H9 (cell line): Measurements from ENCODE around the gene HMBS. TPM values are rescaled to one million over a fixed set of nuclear protein-coding genes. Genes with fewer than 3 reads are reported as not detected.

Experiments used
- DNase-seq: peaks from one replicate; pipeline ENCODE4 v3.0.0-alpha.2; 2017
- H2AFZ ChIP-seq: one replicate; pipeline ENCODE4 v1.6.1; 2013; ENCODE audit warnings: mild to moderate bottlenecking, low read length, control low read depth, moderate library complexity
- H2AK5ac ChIP-seq: 2 replicates; pipeline ENCODE4 v1.6.1; 2013; ENCODE audit warnings: low read length, control low read depth, mixed read lengths; ENCODE audit not compliant: insufficient read length
- H2BK120ac ChIP-seq: one replicate; pipeline ENCODE4 v1.6.1; 2013; ENCODE audit warnings: low read depth, mild to moderate bottlenecking, low read length, control low read depth, inconsistent platforms; ENCODE audit not compliant: poor library complexity, severe bottlenecking
- H2BK12ac ChIP-seq: 2 replicates; pipeline ENCODE4 v1.6.1; 2013; ENCODE audit warnings: low read length, control low read depth, mixed read lengths, low read depth; ENCODE audit not compliant: insufficient read length
- H2BK15ac ChIP-seq: 2 replicates; pipeline ENCODE4 v1.6.1; 2013; ENCODE audit warnings: low read depth, low read length, control low read depth
- H2BK20ac ChIP-seq: one replicate; pipeline ENCODE4 v1.6.1; 2013; ENCODE audit warnings: low read depth, mild to moderate bottlenecking, low read length, control low read depth, inconsistent platforms; ENCODE audit not compliant: poor library complexity, severe bottlenecking
- H2BK5ac ChIP-seq: 2 replicates; pipeline ENCODE4 v1.6.1; 2013; ENCODE audit warnings: low read length, control low read depth, mixed read lengths; ENCODE audit not compliant: insufficient read length
- H3K14ac ChIP-seq: 2 replicates; pipeline ENCODE4 v1.6.1; 2013; ENCODE audit warnings: low read length, control low read depth; ENCODE audit not compliant: insufficient read depth
- H3K18ac ChIP-seq: 2 replicates; pipeline ENCODE4 v1.6.1; 2013; ENCODE audit warnings: low read depth, mild to moderate bottlenecking, mixed read lengths, low read length, control low read depth; ENCODE audit not compliant: insufficient read length
- H3K23ac ChIP-seq: 2 replicates; pipeline ENCODE4 v1.6.1; 2013; ENCODE audit warnings: low read length, control low read depth, mixed read lengths, low read depth; ENCODE audit not compliant: insufficient read length
- H3K23me2 ChIP-seq: 2 replicates; pipeline ENCODE4 v1.6.1; 2013; ENCODE audit warnings: low read depth, mild to moderate bottlenecking, mixed read lengths, low read length, control low read depth; ENCODE audit not compliant: insufficient read length, poor library complexity, severe bottlenecking
- H3K27ac ChIP-seq: 2 replicates; pipeline ENCODE4 v1.5.1; 2013; ENCODE audit warnings: low read length, control low read depth, mixed read lengths, low read depth; ENCODE audit not compliant: insufficient read length
- H3K27me3 ChIP-seq: 2 replicates; pipeline ENCODE4 v1.6.1; 2013; ENCODE audit warnings: low read length, control low read depth, inconsistent platforms; ENCODE audit not compliant: insufficient read depth
- H3K4ac ChIP-seq: 2 replicates; pipeline ENCODE4 v1.6.1; 2013; ENCODE audit warnings: low read depth, mild to moderate bottlenecking, control low read depth, inconsistent platforms, low read length, moderate library complexity
- H3K4me1 ChIP-seq: 2 replicates; pipeline ENCODE4 v1.6.1; 2013; ENCODE audit warnings: low read length, control low read depth, inconsistent platforms; ENCODE audit not compliant: insufficient read depth
- H3K4me2 ChIP-seq: 2 replicates; pipeline ENCODE4 v1.6.1; 2013; ENCODE audit warnings: low read length, control low read depth, mixed read lengths; ENCODE audit not compliant: insufficient read length, insufficient read depth
- H3K56ac ChIP-seq: 2 replicates; pipeline ENCODE4 v1.6.1; 2013; ENCODE audit warnings: low read depth, mild to moderate bottlenecking, mixed read lengths, low read length, control low read depth; ENCODE audit not compliant: insufficient read length
- H3K79me1 ChIP-seq: 2 replicates; pipeline ENCODE4 v1.6.1; 2013; ENCODE audit warnings: low read depth, mild to moderate bottlenecking, moderate library complexity, low read length, control low read depth, inconsistent platforms; ENCODE audit not compliant: insufficient read depth, poor library complexity, severe bottlenecking
- H3K79me2 ChIP-seq: 2 replicates; pipeline ENCODE4 v1.6.1; 2013; ENCODE audit warnings: low read length, control low read depth, inconsistent platforms; ENCODE audit not compliant: insufficient read depth
- H3K9ac ChIP-seq: 2 replicates; pipeline ENCODE4 v1.6.1; 2013; ENCODE audit warnings: low read length, control low read depth, mixed read lengths; ENCODE audit not compliant: insufficient read length; ENCODE audit errors: extremely low read depth
- H3K9me3 ChIP-seq: one replicate; pipeline ENCODE4 v1.6.1; 2013; ENCODE audit warnings: low read depth, low read length, inconsistent platforms; ENCODE audit not compliant: control insufficient read depth
- H3T11ph ChIP-seq: one replicate; pipeline ENCODE4 v1.6.1; 2013; ENCODE audit warnings: mild to moderate bottlenecking, low read length, control low read depth, inconsistent platforms
- H4K20me1 ChIP-seq: one replicate; pipeline ENCODE4 v1.6.1; 2013; ENCODE audit not compliant: control insufficient read depth, insufficient read length, insufficient read depth
- H4K5ac ChIP-seq: 2 replicates; pipeline ENCODE4 v1.6.1; 2013; ENCODE audit warnings: low read depth, mild to moderate bottlenecking, mixed read lengths, low read length, control low read depth; ENCODE audit not compliant: insufficient read length
- H4K8ac ChIP-seq: replicated peaks from 2 replicates; pipeline ENCODE4 v1.6.1; 2013; ENCODE audit warnings: low read length, control low read depth, mixed read lengths, low read depth; ENCODE audit not compliant: insufficient read length
- H4K91ac ChIP-seq: 2 replicates; pipeline ENCODE4 v1.6.1; 2013; ENCODE audit warnings: low read depth, mild to moderate bottlenecking, moderate library complexity, mixed read lengths, low read length, control low read depth; ENCODE audit not compliant: insufficient read length
- H3K27ac Mint-ChIP-seq, 3 experiments: 2 replicates in 2 of 3; 3 replicates in 1 of 3; pipeline ENCODE4 v1.8.0; 2020 to 2021; ENCODE audit warnings: mixed read lengths in 3 of 3, mild to moderate bottlenecking in 1 of 3, moderate library complexity in 1 of 3
- H3K27me3 Mint-ChIP-seq: 2 replicates; pipeline ENCODE4 v1.8.0; 2021; ENCODE audit warnings: low read depth, mild to moderate bottlenecking, moderate library complexity, mixed read lengths
- H3K36me3 Mint-ChIP-seq, 3 experiments: 2 replicates in 2 of 3; 3 replicates in 1 of 3; pipeline ENCODE4 v1.8.0; 2020 to 2021; ENCODE audit warnings: low read depth in 3 of 3, mixed read lengths in 3 of 3; ENCODE audit not compliant: insufficient read depth in 1 of 3
- H3K4me1 Mint-ChIP-seq, 2 experiments: 2 replicates each; pipeline ENCODE4 v1.8.0; 2020; ENCODE audit warnings: mixed read lengths in 2 of 2
- H3K4me3 Mint-ChIP-seq, 2 experiments: 2 replicates in 1 of 2; 3 replicates in 1 of 2; pipeline ENCODE4 v1.8.0; 2020 to 2021; ENCODE audit warnings: mild to moderate bottlenecking in 2 of 2, mixed read lengths in 2 of 2, moderate library complexity in 1 of 2
- H3K9me3 Mint-ChIP-seq, 2 experiments: 2 replicates in 1 of 2; 3 replicates in 1 of 2; pipeline ENCODE4 v1.8.0; 2020; ENCODE audit warnings: mild to moderate bottlenecking in 2 of 2, mixed read lengths in 2 of 2, moderate library complexity in 1 of 2
- WGBS: extraction: QIAGEN DNeasy Blood & Tissue Kit; methylation state at CpG from one replicate; pipeline ENCODE4 v1.1.7; 2013; ENCODE audit warnings: missing lambda C conversion rate, low lambda C conversion rate, mixed read lengths; ENCODE audit not compliant: insufficient read length; ENCODE audit errors: extremely low coverage; 5-methylcytosine and 5-hydroxymethylcytosine counted together
- total RNA-seq: library from RNA; stranded (reverse); gene quantifications from 2 replicates; pipeline ENCODE4 v1.2.1, GENCODE V29; 2021
- TF ChIP-seq, protein P1 (sequence below): fragments of 200-600 bp; sonication (generic); conservative IDR thresholded peaks from 3 replicates; pipeline ENCODE4 v1.8.0; 2021; ENCODE audit warnings: antibody characterized with exemption, mild to moderate bottlenecking

HMBS gene
- total RNA-seq, 1 experiment from 2014 or later: 57.7 TPM

DNA sequence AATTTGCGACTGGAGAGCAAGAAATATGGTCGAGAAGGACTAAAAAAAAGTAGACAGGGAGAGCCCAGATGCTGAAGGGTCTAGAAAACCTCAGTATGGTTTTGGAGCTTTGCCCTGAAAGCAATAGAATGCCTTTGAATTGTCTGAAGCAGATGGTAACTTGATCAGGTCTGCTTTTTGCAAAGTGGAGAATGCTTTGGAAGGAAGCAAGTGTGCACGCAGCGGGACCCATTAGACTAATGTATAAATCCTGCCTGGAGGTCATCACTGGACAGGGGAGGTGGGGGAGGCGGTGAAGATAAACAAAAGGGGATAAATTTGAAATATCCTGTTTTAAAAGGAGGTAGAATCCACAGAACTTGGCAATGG is 35.9 kb downstream of the HMBS start:
- Histone ChIP-seq H3K23me2 (peaks cover 9% of the 10 kb centered on the region), H3K27me3 (no peaks in the 10 kb centered on the region), H3K56ac (no peak overlapping the region), H3K27ac (no peak overlapping the region), H4K8ac (no peak overlapping the region), H4K20me1 (no peaks in the 10 kb centered on the region), H3K23ac (no peak overlapping the region), H2AK5ac (no peak overlapping the region), H4K5ac (no peak overlapping the region), H2BK20ac (no peak overlapping the region), H3K79me1 (peaks cover 6% of the 10 kb centered on the region), H2BK120ac (no peak overlapping the region), H2BK15ac (no peak overlapping the region), H3K4me2 (peak overlapping the region; percentile 72), H3K79me2 (peaks cover 8% of the 10 kb centered on the region), H3K4ac (no peak overlapping the region), H4K91ac (no peak overlapping the region), H3T11ph (no peak overlapping the region), H2AFZ (no peak overlapping the region), H2BK12ac (no peak overlapping the region), H3K4me1 (peaks cover 4% of the 10 kb centered on the region; the same call in 1 of the 2 replicates), H3K9ac (peak overlapping the region; percentile 61), H2BK5ac (no peak overlapping the region), H3K18ac (no peak overlapping the region), H3K9me3 (no peaks in the 10 kb centered on the region), H3K14ac (no peak overlapping the region)
- TF ChIP-seq, protein P1, sequence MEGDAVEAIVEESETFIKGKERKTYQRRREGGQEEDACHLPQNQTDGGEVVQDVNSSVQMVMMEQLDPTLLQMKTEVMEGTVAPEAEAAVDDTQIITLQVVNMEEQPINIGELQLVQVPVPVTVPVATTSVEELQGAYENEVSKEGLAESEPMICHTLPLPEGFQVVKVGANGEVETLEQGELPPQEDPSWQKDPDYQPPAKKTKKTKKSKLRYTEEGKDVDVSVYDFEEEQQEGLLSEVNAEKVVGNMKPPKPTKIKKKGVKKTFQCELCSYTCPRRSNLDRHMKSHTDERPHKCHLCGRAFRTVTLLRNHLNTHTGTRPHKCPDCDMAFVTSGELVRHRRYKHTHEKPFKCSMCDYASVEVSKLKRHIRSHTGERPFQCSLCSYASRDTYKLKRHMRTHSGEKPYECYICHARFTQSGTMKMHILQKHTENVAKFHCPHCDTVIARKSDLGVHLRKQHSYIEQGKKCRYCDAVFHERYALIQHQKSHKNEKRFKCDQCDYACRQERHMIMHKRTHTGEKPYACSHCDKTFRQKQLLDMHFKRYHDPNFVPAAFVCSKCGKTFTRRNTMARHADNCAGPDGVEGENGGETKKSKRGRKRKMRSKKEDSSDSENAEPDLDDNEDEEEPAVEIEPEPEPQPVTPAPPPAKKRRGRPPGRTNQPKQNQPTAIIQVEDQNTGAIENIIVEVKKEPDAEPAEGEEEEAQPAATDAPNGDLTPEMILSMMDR: no peak
- DNase-seq: no peak
- peak overlapping the region; percentile 44 to 95 (median 52); a peak in 6 of 7 replicates for H3K27ac Mint-ChIP-seq
- peak overlapping the region; percentile 93 to 94 for H3K4me3 Mint-ChIP-seq
- WGBS: no CpG with 5 or more reads among the region's 5 CpGs
- H3K9me3 Mint-ChIP-seq: no peaks in the 10 kb centered on the region; a peak in 1 of 5 replicates
- H3K4me1 Mint-ChIP-seq: peaks cover 20 to 23% of the 10 kb centered on the region in 2 experiments
- H3K27me3 Mint-ChIP-seq: no peaks in the 10 kb centered on the region; the same call in 1 of the 2 replicates
- H3K36me3 Mint-ChIP-seq: peaks cover 0 to 18% (median 17%) of the 10 kb centered on the region in 3 experiments; a peak in 6 of 7 replicates
